ENCODE data around the gene MPL. TPM values are rescaled to one million over a fixed set of nuclear protein-coding genes. Genes with fewer than 3 reads are reported as not detected.

Gene MPL
- total RNA-seq, 1 donor from 2014 or later, result not detected

DNA sequence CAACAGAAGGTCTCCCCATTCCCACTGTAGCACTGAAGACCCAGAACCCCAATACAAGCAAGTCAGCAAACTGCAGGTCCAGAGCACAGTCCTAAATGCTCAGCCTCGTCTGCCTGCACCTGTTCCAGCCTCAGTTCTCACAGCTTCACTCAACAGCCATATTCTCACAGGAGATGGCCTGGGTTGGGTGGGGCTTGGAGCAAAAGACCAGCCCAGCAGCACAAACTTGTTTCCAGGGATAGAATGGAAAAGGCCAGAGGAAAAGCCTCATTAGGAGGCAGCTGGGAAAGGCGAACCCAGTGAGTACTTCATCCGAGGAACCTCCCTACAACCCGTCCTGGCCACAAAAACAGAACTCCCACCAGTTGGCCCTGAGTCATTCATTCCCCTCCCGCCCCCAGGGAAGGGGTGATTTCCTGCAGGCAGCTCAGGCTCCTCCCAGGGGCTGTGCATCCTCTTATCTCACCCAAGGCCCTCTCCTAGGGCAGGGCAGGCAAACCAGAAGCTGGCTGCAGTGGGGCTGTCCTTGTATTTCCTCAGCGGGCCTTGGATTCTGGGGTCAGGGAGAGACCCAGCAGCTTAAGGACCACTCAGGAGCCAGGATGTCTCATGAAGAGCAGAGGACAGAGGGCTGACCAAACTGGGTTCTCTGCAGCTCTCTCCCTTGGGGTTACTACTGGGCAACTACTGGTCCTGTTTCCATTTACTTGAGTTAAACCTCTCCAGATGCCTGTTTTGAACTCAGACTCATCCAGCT lies 7.4 kb upstream of the MPL start:
- peaks cover 8% of the 10 kb centered on the region for H3K9me3 Mint-ChIP-seq

DNA sequence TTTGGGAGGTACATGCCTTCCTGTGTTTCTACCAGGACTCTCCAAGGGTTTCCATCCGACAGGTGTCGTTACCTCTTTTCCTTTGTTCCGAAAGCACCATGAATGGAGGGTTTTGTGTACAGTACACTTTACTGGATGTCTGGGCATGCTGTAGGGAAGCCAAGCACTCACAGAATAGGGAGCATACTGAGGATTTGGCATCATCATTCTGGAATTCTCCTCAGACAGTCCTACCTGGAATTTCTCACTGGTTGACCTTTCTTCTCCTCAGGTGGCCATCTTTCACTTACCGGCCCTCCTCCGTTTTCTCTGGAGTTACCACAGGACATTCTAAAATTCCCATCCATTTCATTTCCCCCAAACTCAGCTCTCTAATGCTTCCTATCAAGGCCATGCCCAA lies 5.9 kb upstream of the MPL start:
- no peak overlapping the region for H3K27ac Mint-ChIP-seq (ENCODE audit: unreplicated experiment)
- peaks cover 5% of the 10 kb centered on the region for H3K9me3 Mint-ChIP-seq
- no peak for DNase-seq (ENCODE audit: low read depth, low spot score)
- H3K4me3 Mint-ChIP-seq, result no peak overlapping the region
- no peaks in the 10 kb centered on the region for H3K4me1 Mint-ChIP-seq
- H3K36me3 Mint-ChIP-seq (ENCODE audit: low read depth), result no peaks in the 10 kb centered on the region
- TF ChIP-seq, protein P1, sequence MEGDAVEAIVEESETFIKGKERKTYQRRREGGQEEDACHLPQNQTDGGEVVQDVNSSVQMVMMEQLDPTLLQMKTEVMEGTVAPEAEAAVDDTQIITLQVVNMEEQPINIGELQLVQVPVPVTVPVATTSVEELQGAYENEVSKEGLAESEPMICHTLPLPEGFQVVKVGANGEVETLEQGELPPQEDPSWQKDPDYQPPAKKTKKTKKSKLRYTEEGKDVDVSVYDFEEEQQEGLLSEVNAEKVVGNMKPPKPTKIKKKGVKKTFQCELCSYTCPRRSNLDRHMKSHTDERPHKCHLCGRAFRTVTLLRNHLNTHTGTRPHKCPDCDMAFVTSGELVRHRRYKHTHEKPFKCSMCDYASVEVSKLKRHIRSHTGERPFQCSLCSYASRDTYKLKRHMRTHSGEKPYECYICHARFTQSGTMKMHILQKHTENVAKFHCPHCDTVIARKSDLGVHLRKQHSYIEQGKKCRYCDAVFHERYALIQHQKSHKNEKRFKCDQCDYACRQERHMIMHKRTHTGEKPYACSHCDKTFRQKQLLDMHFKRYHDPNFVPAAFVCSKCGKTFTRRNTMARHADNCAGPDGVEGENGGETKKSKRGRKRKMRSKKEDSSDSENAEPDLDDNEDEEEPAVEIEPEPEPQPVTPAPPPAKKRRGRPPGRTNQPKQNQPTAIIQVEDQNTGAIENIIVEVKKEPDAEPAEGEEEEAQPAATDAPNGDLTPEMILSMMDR (conservative IDR thresholded peaks at IDR 0.05), result no peak
- no peaks in the 10 kb centered on the region for H3K27me3 Mint-ChIP-seq (ENCODE audit: low read depth)

More for the DNA sequence above, 7.4 kb upstream of the MPL start:
- Mint-ChIP-seq H3K4me3 (no peak overlapping the region), H3K27ac (ENCODE audit: unreplicated experiment) (no peak overlapping the region), H3K27me3 (ENCODE audit: low read depth) (no peaks in the 10 kb centered on the region), H3K36me3 (ENCODE audit: low read depth) (no peaks in the 10 kb centered on the region), H3K4me1 (no peaks in the 10 kb centered on the region)
- no peak for DNase-seq (ENCODE audit: low read depth, low spot score)
- TF ChIP-seq, protein P1 (conservative IDR thresholded peaks at IDR 0.05), result no peak

DNA sequence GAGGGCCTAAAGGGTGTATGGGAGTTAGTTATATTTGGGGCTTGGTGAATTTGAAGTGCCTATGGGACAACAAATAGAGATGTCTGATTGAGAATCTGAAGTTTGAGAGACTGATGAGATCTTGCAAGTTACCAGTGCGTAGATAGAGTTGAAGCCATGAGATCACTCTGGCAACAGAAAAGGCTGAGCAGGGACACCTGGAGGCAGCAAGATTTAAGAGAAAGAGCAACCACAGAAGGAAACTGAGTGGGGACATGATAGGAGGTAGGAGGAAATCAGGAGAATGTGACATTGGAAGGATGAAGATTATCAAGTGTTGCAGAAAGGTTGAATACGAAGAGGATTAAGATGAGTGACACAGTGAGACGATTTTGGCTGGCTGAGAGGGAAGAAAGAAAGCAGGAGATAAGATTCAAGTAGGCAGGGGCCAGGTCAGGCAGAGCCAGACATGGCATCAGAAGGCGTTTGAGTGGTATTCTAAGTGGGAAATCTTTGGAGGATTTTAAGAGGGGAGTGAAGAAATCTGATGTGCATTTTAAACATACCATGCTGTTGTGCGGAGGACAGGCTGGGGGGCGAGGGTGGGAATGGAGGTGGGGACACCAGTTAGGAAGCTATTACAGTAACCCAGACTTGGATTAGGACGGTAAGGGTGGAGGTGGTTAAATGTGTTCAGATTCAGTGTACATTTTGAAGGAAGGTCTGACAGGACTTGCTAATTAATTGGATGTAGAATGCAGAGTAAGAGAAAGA lies 3.0 kb upstream of the MPL start:
- no peak overlapping the region for H3K4me3 Mint-ChIP-seq
- H3K27me3 Mint-ChIP-seq (ENCODE audit: low read depth), result no peaks in the 10 kb centered on the region
- H3K4me1 Mint-ChIP-seq, result no peaks in the 10 kb centered on the region
- TF ChIP-seq, protein P1 (conservative IDR thresholded peaks at IDR 0.05), result no peak
- H3K9me3 Mint-ChIP-seq, result no peaks in the 10 kb centered on the region
- H3K27ac Mint-ChIP-seq (ENCODE audit: unreplicated experiment), result no peak overlapping the region
- DNase-seq (ENCODE audit: low read depth, low spot score), result no peak
- no peaks in the 10 kb centered on the region for H3K36me3 Mint-ChIP-seq (ENCODE audit: low read depth)

DNA sequence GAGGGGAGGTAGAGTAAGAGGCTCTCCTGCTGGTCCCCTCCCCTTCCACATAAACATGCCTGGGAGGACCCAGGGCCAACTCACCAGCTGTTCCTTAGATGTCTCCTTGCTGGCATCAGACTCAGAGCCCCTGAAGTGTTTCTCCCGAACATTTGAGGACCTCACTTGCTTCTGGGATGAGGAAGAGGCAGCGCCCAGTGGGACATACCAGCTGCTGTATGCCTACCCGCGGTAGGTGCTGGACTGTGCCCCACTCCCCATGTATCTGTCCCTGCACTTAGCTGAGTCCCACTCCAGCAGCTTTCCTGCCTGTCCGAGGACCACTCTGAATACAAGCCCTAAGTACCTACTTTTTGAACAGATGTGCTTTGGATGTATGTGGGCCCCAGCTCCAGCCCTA lies 383 bp downstream of the MPL start:
- TF ChIP-seq, protein P1 (conservative IDR thresholded peaks at IDR 0.05), result no peak
- Mint-ChIP-seq H3K27me3 (ENCODE audit: low read depth) (no peaks in the 10 kb centered on the region), H3K36me3 (ENCODE audit: low read depth) (no peaks in the 10 kb centered on the region), H3K4me1 (peaks cover 6% of the 10 kb centered on the region), H3K4me3 (no peak overlapping the region), H3K27ac (ENCODE audit: unreplicated experiment) (no peak overlapping the region), H3K9me3 (no peaks in the 10 kb centered on the region)
- DNase-seq (ENCODE audit: low read depth, low spot score), result no peak

DNA sequence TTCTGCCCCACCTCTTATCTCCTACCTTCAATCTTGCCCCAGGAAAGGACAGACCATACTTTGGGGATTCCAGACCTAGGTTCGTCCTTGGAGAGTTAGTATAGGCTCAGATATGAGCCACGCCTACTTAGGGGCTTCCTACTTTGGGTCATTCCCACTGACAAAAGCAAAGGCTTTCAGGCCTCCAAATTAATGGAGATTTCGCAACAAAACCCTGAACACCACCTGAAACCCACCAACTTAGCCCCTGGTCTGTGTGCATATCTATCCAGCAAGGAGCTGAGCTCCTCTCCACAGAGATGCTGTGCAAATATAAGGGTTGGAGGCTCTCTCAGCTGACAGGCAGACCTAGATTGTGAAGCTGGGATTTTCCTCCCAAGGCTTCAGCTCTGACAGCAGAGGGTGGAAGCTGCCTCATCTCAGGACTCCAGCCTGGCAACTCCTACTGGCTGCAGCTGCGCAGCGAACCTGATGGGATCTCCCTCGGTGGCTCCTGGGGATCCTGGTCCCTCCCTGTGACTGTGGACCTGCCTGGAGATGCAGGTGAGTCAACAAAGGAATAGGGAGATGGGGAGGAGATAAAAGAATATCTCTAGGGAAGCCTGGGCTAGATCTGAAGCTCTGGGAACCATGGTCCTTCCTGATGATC lies 2.1 kb downstream of the MPL start:
- TF ChIP-seq, protein P1 (conservative IDR thresholded peaks at IDR 0.05), result no peak
- Mint-ChIP-seq H3K27me3 (ENCODE audit: low read depth) (no peaks in the 10 kb centered on the region), H3K36me3 (ENCODE audit: low read depth) (no peaks in the 10 kb centered on the region), H3K4me1 (peaks cover 6% of the 10 kb centered on the region), H3K27ac (ENCODE audit: unreplicated experiment) (no peak overlapping the region), H3K9me3 (no peaks in the 10 kb centered on the region), H3K4me3 (no peak overlapping the region)
- no peak for DNase-seq (ENCODE audit: low read depth, low spot score)
